Ovary (tissue), 9 donors: Measurements from ENCODE around the gene OPRL1. TPM values are rescaled to one million over a fixed set of nuclear protein-coding genes. Genes with fewer than 3 reads are reported as not detected.

Experiments used
- DNase-seq, 5 donors: peaks; one replicate each; pipeline ENCODE4 v3.0.0-alpha.2; 2019 to 2020
- H3K27ac ChIP-seq, 2 donors: fragments of 200-600 bp; one replicate each; pipeline versions ENCODE4 v1.5.1 to v1.8.0; 2019 to 2022
- H3K27me3 ChIP-seq: fragments of 200-600 bp; one replicate; pipeline ENCODE4 v1.8.0; 2022
- H3K36me3 ChIP-seq: fragments of 200-600 bp; sonication (generic); one replicate; pipeline ENCODE4 v1.5.1; 2019
- H3K4me1 ChIP-seq: one replicate; pipeline ENCODE4 v1.8.1; 2013; ENCODE audit warnings: mild to moderate bottlenecking, moderate library complexity; ENCODE audit not compliant: insufficient read depth
- H3K4me3 ChIP-seq: fragments of 200-600 bp; sonication (generic); one replicate; pipeline ENCODE4 v1.5.1; 2017
- H3K9me3 ChIP-seq, 2 donors: fragments of 200-600 bp in 1 of 2; sonication (generic) in 1 of 2; one replicate each; pipeline versions ENCODE4 v1.5.1 to v1.8.1; 2013 to 2019; ENCODE audit warnings: mild to moderate bottlenecking in 1 of 2, moderate library complexity in 1 of 2
- EP300 ChIP-seq: sonication (generic); formaldehyde crosslinking; IDR thresholded peaks from one replicate; pipeline ENCODE4 v1.6.1; 2017; ENCODE audit warnings: antibody characterized with exemption
- POLR2A ChIP-seq: fragments of 450-650 bp; IDR thresholded peaks from one replicate; pipeline ENCODE4 v1.6.1; 2017; ENCODE audit warnings: antibody characterized with exemption, mild to moderate bottlenecking, moderate library complexity
- WGBS, 3 donors: extraction: QIAGEN DNeasy Blood & Tissue Kit in 1 of 3; methylation state at CpG; one replicate each; pipeline versions ENCODE4 v1.1.5 to v1.1.7; 2013 to 2017; 5-methylcytosine and 5-hydroxymethylcytosine counted together
- intact Hi-C, 4 donors: fragments of 100-400 bp; cut with DNase I; formaldehyde crosslinking; loops; one replicate each; pipeline versions ENCODE4 v1.11.0 to v1.15.1; 2022 to 2023
- polyA plus RNA-seq, 2 donors: library from polyadenylated mRNA; stranded (reverse); fragments of 200-250 nt in 1 of 2; fragments of 350-450 nt in 1 of 2; fragmentation: Illumina TruSeq in 1 of 2; extraction: RNeasy Lipid Tissue Mini Kit (QIAGEN cat#74804) in 1 of 2; gene quantifications; one replicate each; pipeline ENCODE4 v1.2.3, GENCODE V29; 2013 to 2014
- total RNA-seq, 7 donors: library from RNA; depleted of rRNA in 2 of 7; stranded (reverse); fragments of >200 nt in 2 of 7; fragmentation: NEBNext Ultra II Directional in 3 of 7; extraction: Animal tissue kit (Norgen Biotek cat#: 25700) in 3 of 7; gene quantifications; one replicate each; pipeline versions ENCODE4 v1.1.0 to v1.2.4, GENCODE V29; 2016 to 2023
- TF ChIP-seq, protein P1 (sequence below), 3 donors: fragments of 450-650 bp in 2 of 3; fragments of 200-600 bp in 1 of 3; IDR thresholded peaks; one replicate each; pipeline versions ENCODE4 v1.5.1 to v1.8.0; 2016 to 2022; ENCODE audit warnings: antibody characterized with exemption in 3 of 3, mild to moderate bottlenecking in 1 of 3
- donor health status: DM: no; HTN: no; CAD: no; lungs with moderate emphysema.
- donor health status: DM: no; HTN: no; CAD: no.
- donor health status: Bipolar disorder and iron deficiency.
- donor health status: DM: yes; HTN: yes; CAD: no.
- donor health status: DM: no; HTN: no; CAD: no.
- donor health status: DM: yes; HTN: yes; CAD: no.

Gene OPRL1
- total and polyA plus RNA-seq, 9 donors: 0.12 to 0.80 (median 0.43) TPM

DNA sequence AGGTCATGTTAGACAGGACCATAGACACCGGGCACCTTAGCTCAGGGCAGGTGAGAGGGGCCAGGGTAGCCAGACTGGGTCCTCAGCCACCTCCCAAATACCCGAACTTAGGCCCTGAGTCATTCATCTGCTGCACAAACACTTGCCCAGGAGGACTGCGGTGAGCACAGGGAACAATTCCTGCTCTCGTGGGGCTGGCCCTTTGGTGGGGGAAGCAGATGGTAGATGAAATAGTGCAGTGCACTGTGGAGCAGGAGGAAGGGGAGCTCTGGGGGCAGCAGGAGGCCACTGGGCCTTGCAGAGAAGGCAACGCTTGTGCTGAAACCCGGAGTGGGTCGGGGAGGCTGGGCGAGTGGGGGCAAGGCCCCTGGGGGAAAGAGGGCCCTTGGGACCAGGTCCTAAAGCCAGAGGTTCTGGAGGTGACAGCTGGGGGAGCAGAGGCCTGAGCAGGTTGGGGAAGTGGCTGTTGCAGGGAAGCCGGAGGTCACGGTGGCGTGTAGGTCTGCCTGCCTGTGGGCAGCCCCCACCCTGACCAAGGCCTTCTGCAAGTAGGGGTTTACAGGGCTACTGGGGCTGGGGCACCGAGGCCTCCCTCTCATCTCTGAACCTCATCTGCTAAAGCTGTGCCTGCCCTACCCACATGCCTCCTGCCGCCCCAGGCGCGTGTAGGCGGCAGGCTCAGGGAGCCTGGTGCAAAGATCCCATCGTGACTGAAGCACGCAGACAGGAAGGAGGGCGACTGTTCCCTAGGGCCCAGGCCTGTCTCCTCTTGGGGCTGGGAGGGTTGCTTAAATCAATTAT lies 32.2 kb downstream of the OPRL1 start:
- H3K9me3 ChIP-seq: no peaks in the 10 kb centered on the region
- H3K27me3 ChIP-seq: no peaks in the 10 kb centered on the region
- H3K27ac ChIP-seq: no peak overlapping the region
- no peak overlapping the region for H3K4me3 ChIP-seq
- intact Hi-C loops: loop anchor here in 1 of 4 donors (10.0 kb wide), 1 partner anchor 77 kb away; the partner anchor contains the start of gene C20orf204
- 74 to 79% (median 77%) methylated on average over 19 of the region's 19 CpGs for WGBS, 3 donors
- no peaks in the 10 kb centered on the region for H3K4me1 ChIP-seq
- peak in 3 of 5 donors; percentile 1 to 19 (median 3) for DNase-seq
- TF ChIP-seq POLR2A: no peak
- H3K36me3 ChIP-seq: no peaks in the 10 kb centered on the region

- TF ChIP-seq POLR2A (no peak), EP300 (no peak)
- TF ChIP-seq, protein P1, sequence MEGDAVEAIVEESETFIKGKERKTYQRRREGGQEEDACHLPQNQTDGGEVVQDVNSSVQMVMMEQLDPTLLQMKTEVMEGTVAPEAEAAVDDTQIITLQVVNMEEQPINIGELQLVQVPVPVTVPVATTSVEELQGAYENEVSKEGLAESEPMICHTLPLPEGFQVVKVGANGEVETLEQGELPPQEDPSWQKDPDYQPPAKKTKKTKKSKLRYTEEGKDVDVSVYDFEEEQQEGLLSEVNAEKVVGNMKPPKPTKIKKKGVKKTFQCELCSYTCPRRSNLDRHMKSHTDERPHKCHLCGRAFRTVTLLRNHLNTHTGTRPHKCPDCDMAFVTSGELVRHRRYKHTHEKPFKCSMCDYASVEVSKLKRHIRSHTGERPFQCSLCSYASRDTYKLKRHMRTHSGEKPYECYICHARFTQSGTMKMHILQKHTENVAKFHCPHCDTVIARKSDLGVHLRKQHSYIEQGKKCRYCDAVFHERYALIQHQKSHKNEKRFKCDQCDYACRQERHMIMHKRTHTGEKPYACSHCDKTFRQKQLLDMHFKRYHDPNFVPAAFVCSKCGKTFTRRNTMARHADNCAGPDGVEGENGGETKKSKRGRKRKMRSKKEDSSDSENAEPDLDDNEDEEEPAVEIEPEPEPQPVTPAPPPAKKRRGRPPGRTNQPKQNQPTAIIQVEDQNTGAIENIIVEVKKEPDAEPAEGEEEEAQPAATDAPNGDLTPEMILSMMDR (IDR thresholded peaks at IDR 0.05): no peak
- intact Hi-C loops: loop anchor here in 1 of 4 donors (10.0 kb wide), 1 partner anchor 78 kb away; the partner anchor contains the start of gene C20orf204
- Histone ChIP-seq H3K27ac (no peak overlapping the region), H3K4me1 (no peaks in the 10 kb centered on the region), H3K27me3 (no peaks in the 10 kb centered on the region), H3K4me3 (no peak overlapping the region), H3K36me3 (no peaks in the 10 kb centered on the region), H3K9me3 (no peaks in the 10 kb centered on the region)
- peak in 2 of 5 donors; percentile 4 to 28 for DNase-seq
- WGBS, 3 donors: 68 to 78% (median 76%) methylated on average over 18 of the region's 18 CpGs
These were observed 33.0 kb downstream of the OPRL1 start for GRCh38 chr20:64112691-64113443.

DNA sequence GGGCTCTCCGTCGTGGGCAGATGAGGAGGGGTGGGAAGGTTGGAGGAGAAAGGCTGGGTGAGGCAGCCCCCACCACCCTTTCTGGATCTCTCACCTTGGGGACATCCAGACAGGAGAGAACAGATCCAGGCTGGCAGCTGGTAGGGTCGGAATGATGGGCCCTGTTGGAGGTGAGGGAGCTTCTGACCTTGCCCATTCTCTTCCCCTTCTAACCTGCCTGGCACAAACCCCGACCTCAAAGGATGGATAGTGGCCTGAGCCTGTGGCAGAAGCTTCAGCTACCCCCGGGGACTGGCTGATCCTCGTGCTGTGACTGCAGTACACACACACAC lies 33.5 kb downstream of the OPRL1 start:
- intact Hi-C loops: loop anchor here in 1 of 4 donors (10.0 kb wide), 1 partner anchor 79 kb away; the partner anchor contains the start of gene C20orf204
- DNase-seq: peak in 1 of 5 donors; percentile 10
- WGBS, 3 donors: 47 to 51% (median 49%) methylated on average over 6 of the region's 6 CpGs
- no peak overlapping the region for H3K4me3 ChIP-seq
- TF ChIP-seq EP300: no peak
- no peak for TF ChIP-seq POLR2A
- TF ChIP-seq, protein P1 (IDR thresholded peaks at IDR 0.05): no peak
- H3K27me3 ChIP-seq: no peaks in the 10 kb centered on the region
- no peaks in the 10 kb centered on the region for H3K36me3 ChIP-seq
- H3K27ac ChIP-seq: no peak overlapping the region
- no peaks in the 10 kb centered on the region for H3K9me3 ChIP-seq
- no peaks in the 10 kb centered on the region for H3K4me1 ChIP-seq

DNA sequence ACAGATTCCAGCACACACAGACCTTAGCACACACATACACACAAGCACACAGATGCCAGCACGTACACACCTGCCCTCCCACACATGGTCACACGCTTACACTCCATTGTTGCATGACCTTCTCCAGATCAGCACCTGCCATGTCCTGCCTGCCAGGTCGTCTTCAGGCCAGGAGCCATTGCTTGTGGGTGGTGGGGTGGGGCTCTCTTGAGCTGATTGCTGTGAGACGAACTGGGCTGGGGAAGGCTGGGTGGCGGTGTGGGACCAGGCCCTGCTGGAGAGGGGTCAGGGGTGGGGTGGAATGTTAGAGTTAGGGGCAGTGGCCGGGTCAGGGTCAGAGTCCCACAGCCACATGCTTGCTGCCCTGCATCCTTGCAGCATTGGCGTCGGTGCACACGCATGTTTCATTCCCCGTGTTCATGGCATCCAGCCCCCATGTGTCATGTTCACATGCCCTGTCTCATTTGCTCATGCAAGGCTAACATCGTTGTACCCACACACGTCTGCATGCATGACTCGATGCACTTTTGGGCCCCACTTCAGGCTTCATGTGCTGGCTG lies 34.0 kb downstream of the OPRL1 start:
- no peak overlapping the region for H3K4me3 ChIP-seq
- no peak overlapping the region for H3K27ac ChIP-seq
- H3K4me1 ChIP-seq: no peaks in the 10 kb centered on the region
- 68 to 76% (median 69%) methylated on average over 13 of the region's 13 CpGs for WGBS, 3 donors
- peak in 3 of 5 donors; percentile 1 to 17 (median 9) for DNase-seq
- intact Hi-C loops: loop anchor here in 1 of 4 donors (10.0 kb wide), 1 partner anchor 79 kb away; the partner anchor contains the start of gene C20orf204
- H3K9me3 ChIP-seq: no peaks in the 10 kb centered on the region
- no peaks in the 10 kb centered on the region for H3K27me3 ChIP-seq
- no peak for TF ChIP-seq EP300
- TF ChIP-seq POLR2A: no peak
- TF ChIP-seq, protein P1 (IDR thresholded peaks at IDR 0.05): no peak
- H3K36me3 ChIP-seq: no peaks in the 10 kb centered on the region
